GM21515 (cell line): ENCODE results near the gene UPP2.

Experiments used
- ATAC-seq: cut with Tn5 transposase; IDR thresholded peaks from one replicate; pipeline ENCODE4 v1.9.1; 2021; ENCODE audit not compliant: unreplicated experiment

Gene UPP2

DNA sequence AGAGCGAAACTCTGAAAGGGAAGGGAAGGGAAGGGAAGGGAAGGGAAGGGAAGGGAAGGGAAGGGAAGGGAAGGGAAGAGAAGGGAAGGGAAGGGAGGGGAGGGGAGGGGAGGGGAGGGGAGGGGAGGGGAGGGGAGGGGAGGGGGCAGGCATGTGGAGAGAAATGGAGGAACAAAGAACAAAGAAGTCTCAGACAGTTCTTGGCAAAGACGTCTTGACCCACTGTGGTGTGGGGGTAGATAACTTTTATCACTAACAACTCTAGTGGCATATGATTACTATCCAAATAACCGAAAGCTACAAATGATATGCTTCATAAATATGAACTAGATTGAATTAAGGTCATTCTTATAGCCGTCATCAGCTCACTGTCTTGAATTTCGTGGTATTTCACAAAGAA lies 3.2 kb downstream of the UPP2 start:
- ATAC-seq, result no peak

GRCh38 chr2:158112992-158113391 lies 11.3 kb downstream of the UPP2 start:
- no peak for ATAC-seq

DNA sequence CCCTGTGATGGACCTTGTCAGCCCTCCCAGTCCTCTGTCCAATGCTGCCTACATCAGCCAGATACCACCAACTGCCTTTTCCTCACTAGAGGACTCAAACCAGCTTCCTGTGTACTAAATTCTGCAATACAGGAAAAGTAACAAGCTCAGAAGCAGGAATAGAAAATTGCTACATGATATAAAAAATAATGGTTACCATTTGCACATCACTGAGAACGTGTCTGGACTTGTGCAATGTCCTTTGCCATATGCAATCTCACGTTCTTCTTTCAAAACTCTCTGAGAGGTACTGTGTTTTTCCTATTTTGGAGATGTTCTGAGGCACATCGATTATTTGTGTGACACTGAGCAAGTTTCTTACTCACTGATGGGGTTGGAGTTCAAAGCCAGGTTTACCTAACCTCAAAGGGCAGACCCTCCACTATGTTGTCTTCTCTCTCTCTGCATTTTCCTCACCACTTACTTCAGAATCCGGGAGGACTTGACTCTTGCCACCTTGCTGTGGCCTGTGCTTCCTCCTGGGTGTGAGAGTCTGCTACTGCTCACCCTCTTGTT lies 12.1 kb downstream of the UPP2 start:
- no peak for ATAC-seq

DNA sequence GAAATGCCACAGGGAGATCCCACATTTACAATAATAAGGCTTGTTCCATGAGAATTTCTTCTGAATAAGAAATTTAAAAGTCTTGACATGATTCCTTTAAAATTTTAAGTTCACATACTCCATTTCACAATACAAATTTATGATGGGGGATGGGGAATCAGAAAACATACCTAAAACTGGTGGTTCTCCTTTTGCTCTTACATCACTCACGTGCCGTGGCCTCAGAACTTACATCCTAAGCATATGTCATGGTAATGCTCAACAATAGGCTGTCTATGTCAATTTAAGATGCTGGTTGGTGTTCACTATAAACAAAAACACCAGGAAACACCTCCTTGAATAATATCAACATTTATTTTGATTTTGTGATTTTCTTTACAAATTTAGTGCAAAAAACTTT lies 12.8 kb downstream of the UPP2 start:
- ATAC-seq, result no peak

GRCh38 chr2:158115202-158115767 lies 13.6 kb downstream of the UPP2 start:
- no peak for ATAC-seq

DNA sequence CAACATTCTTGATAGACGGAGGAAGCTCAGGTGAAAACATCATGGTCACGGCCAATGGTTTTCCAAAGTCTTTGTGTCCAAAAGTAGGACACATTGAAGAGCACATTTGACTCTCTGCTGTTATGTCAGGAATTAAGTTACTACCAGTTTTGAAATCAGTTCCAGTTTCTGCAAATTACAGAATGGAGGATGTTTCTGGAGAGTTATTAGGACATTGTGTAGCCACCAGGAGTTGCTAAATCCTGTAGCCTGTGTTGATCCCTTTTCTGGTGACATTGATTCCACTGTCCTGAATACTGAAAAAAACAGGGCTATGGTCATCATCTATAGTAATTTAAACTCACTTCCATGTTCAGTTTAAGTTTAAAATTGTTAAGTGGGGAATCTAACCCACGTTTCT lies 15.3 kb downstream of the UPP2 start:
- no peak for ATAC-seq

- ATAC-seq, result no peak
Measured at GRCh38 chr2:158120102-158120501, 18.4 kb downstream of the UPP2 start.

DNA sequence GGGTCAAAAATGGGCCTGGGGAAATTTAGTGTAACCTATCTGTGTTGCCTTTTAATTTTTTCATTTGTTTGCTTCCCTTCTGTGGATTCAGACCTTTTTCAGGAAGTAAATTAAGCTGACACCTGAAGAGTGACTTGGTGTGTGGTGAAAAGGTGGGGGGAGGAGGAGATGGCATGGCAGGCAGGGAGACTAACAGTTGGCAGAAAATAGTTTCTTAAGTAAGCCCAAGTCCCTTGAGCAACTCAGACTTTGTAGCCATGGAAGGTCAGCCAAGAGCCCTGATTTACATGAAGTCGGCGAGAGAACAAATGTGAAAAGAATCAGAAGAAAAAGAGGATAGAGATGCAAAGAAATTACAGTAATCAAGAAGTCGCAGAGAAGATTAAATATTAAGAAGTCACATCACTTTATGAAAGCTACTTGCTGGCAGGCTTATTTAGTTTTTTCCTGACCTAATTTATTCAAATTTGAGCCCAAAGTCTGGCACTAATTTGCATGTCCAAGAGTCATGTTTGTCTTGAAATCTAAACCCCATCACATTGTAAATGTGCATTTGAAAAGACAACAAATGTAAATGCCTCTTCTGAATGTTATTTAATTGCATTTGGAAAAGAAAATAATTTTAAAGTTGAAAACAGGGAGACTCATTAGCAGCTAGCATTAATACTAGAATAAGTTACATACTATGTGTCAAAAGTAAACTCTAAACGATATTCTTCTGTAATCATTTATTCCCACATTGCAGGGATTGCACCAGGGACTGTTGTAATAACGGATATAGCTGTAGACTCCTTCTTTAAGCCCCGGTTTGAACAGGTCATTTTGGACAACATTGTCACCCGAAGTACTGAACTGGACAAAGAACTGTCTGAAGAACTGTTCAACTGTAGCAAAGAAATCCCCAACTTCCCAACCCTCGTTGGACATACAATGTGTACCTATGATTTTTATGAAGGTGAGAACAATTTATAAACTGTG lies 19.3 kb downstream of the UPP2 start:
- no peak for ATAC-seq

GRCh38 chr2:158124896-158125295 lies 23.2 kb downstream of the UPP2 start:
- no peak for ATAC-seq

- no peak for ATAC-seq
Measured at GRCh38 chr2:158125756-158126498, 24.3 kb downstream of the UPP2 start.

DNA sequence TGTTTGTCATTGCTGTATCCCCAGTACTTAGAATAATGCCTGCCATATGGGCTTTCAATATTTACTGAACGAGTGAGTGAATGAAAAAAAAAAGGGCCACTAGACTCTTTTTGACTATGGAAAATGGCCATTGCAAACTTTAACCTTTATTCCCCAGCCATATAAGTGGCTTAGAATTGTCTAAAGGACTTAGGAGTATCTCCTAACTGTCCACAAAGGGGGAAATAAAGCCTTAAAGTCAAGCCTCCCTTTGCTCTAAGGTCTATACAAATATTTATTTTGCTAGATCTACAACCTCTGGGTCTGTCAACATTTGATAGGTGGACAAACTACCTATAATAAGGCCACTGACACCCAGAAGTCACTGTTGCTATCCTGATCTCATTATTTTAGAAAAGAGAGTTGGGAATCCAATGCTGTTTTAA lies 25.7 kb downstream of the UPP2 start:
- no peak for ATAC-seq

DNA sequence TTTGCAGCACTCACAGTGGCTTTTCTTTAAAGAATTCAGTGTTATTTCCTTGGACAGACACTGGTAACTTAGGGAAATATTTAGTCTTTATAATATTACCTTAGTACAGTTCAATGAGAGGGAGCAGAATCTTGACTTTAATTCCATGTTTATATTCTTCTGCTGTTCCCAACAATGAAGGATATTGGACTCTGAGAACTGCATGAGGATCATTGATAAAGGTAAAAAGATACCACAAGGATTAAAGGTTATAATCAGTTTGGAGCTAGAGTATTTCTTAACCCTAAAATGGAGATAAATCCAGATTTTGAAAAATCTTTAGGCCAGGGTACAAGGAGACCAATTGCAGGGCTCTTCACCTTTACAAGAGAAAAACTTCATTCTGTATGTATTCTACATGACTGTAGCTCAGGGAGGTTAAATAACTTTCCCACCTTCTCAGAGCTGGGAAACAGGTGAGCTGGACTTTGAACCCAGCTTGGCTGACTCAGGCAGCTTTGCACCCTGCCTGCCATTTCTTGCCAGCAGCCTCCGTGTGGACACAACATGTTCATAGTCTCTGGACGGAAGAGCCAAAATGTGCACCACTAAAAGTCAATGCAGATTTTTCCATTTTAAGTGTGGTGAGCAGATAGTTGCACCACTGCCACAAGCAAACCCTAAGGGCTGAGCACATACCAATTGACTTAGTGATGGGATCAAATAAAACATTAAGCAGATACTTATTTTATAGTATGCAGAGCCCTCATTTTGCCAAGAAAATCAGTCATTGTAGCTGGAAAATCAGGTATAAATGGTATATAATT lies 26.7 kb downstream of the UPP2 start:
- no peak for ATAC-seq

DNA sequence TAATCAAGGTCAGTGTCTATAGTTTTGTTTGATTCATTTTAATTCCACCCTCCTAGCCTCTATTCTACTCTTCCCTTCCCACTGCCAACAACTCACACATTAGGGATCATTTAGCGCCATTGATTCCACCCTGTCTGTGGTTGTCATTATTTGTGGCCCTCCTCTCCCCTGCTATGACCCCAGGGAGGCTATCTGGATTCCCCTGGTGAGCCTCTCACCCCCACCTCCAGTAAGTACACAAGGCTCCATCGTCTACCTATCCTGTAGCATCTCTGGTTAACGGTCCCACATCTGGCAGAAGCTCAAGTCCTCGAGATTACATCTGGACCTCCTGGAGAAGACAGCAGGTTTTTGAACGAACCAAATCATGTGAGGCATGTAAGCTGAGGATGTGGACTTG lies 27.4 kb downstream of the UPP2 start:
- ATAC-seq, result no peak

GRCh38 chr2:158130832-158131473 lies 29.3 kb downstream of the UPP2 start:
- no peak for ATAC-seq

GRCh38 chr2:158131483-158131912 lies 29.8 kb downstream of the UPP2 start:
- ATAC-seq, result no peak

GRCh38 chr2:158131919-158132566 lies 30.4 kb downstream of the UPP2 start:
- no peak for ATAC-seq

GRCh38 chr2:158134055-158134454 lies 32.4 kb downstream of the UPP2 start:
- ATAC-seq, result no peak

DNA sequence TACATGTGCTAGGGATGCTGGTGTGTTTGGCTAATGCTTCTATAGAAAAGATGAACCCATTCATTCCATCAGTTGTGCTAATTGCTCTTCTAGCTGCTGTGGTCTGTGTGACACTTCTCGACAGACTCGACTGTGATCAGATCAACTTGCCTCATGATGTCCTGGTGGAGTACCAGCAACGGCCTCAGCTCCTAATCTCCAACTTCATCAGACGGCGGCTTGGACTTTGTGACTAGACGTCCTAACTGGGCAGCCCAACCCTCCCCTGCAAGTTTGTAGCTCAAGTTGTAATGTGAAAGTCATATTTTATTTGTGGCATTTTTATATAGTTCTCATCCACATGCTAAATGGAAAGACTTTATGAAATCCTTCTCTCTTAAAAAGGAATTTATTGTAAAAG lies 33.0 kb downstream of the UPP2 start:
- no peak for ATAC-seq

- no peak for ATAC-seq
Measured at GRCh38 chr2:158135096-158135495, 33.4 kb downstream of the UPP2 start.

- no peak for ATAC-seq
Measured at GRCh38 chr2:158138255-158138654, 36.6 kb downstream of the UPP2 start.
